Immature natural killer cell (primary cell): ENCODE measurements around the gene TSPO2. TPM values are rescaled to one million over a fixed set of nuclear protein-coding genes. Genes with fewer than 3 reads are reported as not detected.
A peak's percentile ranks its signal among the peaks of the same experiment; 100 is the strongest.

ENCODE experiments used
- DNase-seq, 3 donors: peaks; one replicate each; pipeline ENCODE4 v3.0.0; 2022; ENCODE audit warnings: mixed read lengths in 1 of 3
- H3K27ac Mint-ChIP-seq, 6 donors: one replicate each; pipeline ENCODE4 v1.8.0; 2020; ENCODE audit warnings: mixed read lengths in 6 of 6, mild to moderate bottlenecking in 5 of 6, inconsistent platforms in 4 of 6, moderate library complexity in 3 of 6
- H3K27me3 Mint-ChIP-seq, 3 donors: one replicate each; pipeline ENCODE4 v1.8.0; 2020 to 2021; ENCODE audit warnings: low read depth in 3 of 3, mild to moderate bottlenecking in 3 of 3, mixed read lengths in 3 of 3, moderate library complexity in 3 of 3, inconsistent platforms in 1 of 3
- H3K36me3 Mint-ChIP-seq, 3 donors: one replicate each; pipeline ENCODE4 v1.8.0; 2020; ENCODE audit warnings: mixed read lengths in 3 of 3, inconsistent platforms in 2 of 3, mild to moderate bottlenecking in 2 of 3
- H3K4me1 Mint-ChIP-seq, 2 donors: one replicate each; pipeline ENCODE4 v1.8.0; 2020; ENCODE audit warnings: inconsistent platforms in 2 of 2, mild to moderate bottlenecking in 2 of 2, mixed read lengths in 2 of 2, moderate library complexity in 1 of 2
- H3K4me3 Mint-ChIP-seq, 5 donors: one replicate each; pipeline ENCODE4 v1.8.0; 2020; ENCODE audit warnings: mild to moderate bottlenecking in 5 of 5, mixed read lengths in 5 of 5, inconsistent platforms in 3 of 5, moderate library complexity in 3 of 5
- H3K9me3 Mint-ChIP-seq, 6 donors: one replicate each; pipeline ENCODE4 v1.8.0; 2020; ENCODE audit warnings: mild to moderate bottlenecking in 6 of 6, mixed read lengths in 6 of 6, inconsistent platforms in 4 of 6, moderate library complexity in 3 of 6
- polyA plus RNA-seq, 3 donors: library from polyadenylated mRNA; unstranded; fragments of 300-500 nt; fragmentation: Illumina TruSeq; gene quantifications; one replicate each; pipeline ENCODE4 v1.2.3, GENCODE V29; 2021

Gene TSPO2
- polyA plus RNA-seq, 3 donors from 2014 or later: not detected

- H3K27me3 Mint-ChIP-seq: no peaks in the 10 kb centered on the region
- no peaks in the 10 kb centered on the region for H3K9me3 Mint-ChIP-seq
- no peak for DNase-seq
- peaks cover 4 to 14% (median 4%) of the 10 kb centered on the region in 3 donors for H3K36me3 Mint-ChIP-seq
- H3K4me1 Mint-ChIP-seq: peaks cover 17% of the 10 kb centered on the region in 2 donors
- peak overlapping the region in 1 of 6 donors; percentile 33 for H3K27ac Mint-ChIP-seq
- H3K4me3 Mint-ChIP-seq: no peak overlapping the region
These were observed 7.3 kb downstream of the TSPO2 start for GRCh38 chr6:41049521-41049920.

GRCh38 chr6:41049955-41050354 is 7.7 kb downstream of the TSPO2 start:
- Mint-ChIP-seq H3K4me1 (peaks cover 17% of the 10 kb centered on the region in 2 donors), H3K9me3 (no peaks in the 10 kb centered on the region), H3K27me3 (no peaks in the 10 kb centered on the region), H3K27ac (no peak overlapping the region), H3K36me3 (peaks cover 4 to 14% (median 4%) of the 10 kb centered on the region in 3 donors), H3K4me3 (no peak overlapping the region)
- DNase-seq: no peak

GRCh38 chr6:41050536-41050935 is 8.3 kb downstream of the TSPO2 start:
- no peak for DNase-seq
- Mint-ChIP-seq H3K4me1 (peaks cover 17% of the 10 kb centered on the region in 2 donors), H3K4me3 (no peak overlapping the region), H3K36me3 (peaks cover 4 to 14% (median 4%) of the 10 kb centered on the region in 3 donors), H3K27me3 (no peaks in the 10 kb centered on the region), H3K27ac (no peak overlapping the region), H3K9me3 (no peaks in the 10 kb centered on the region)

- DNase-seq: no peak
- Mint-ChIP-seq H3K27ac (peak overlapping the region in 5 of 6 donors; percentile 6 to 70 (median 36)), H3K9me3 (no peaks in the 10 kb centered on the region), H3K27me3 (no peaks in the 10 kb centered on the region), H3K36me3 (peaks cover 4 to 14% (median 4%) of the 10 kb centered on the region in 3 donors), H3K4me3 (peak overlapping the region in 4 of 5 donors; percentile 0 to 37 (median 14)), H3K4me1 (peaks cover 17 to 18% of the 10 kb centered on the region in 2 donors)
These were observed 9.6 kb downstream of the TSPO2 start for GRCh38 chr6:41051873-41052272.

GRCh38 chr6:41053041-41053440 is 10.8 kb downstream of the TSPO2 start, which contains the start of gene APOBEC2:
Gene APOBEC2, plus strand, starts transcription at chr6:41053202. Its CDS starts 146 bp downstream, at chr6:41053348.
- H3K9me3 Mint-ChIP-seq: no peaks in the 10 kb centered on the region
- H3K4me1 Mint-ChIP-seq: peaks cover 23 to 26% of the 10 kb centered on the region in 2 donors

GRCh38 chr6:41054511-41054910 is 12.2 kb downstream of the TSPO2 start:
- Mint-ChIP-seq H3K4me3 (no peak overlapping the region), H3K36me3 (peaks cover 2 to 11% (median 8%) of the 10 kb centered on the region in 3 donors), H3K27ac (peak overlapping the region in 2 of 6 donors; percentile 38 to 49), H3K27me3 (peaks cover 5 to 9% (median 8%) of the 10 kb centered on the region in 3 donors), H3K9me3 (no peaks in the 10 kb centered on the region), H3K4me1 (peaks cover 32 to 35% of the 10 kb centered on the region in 2 donors)
- no peak for DNase-seq

More at GRCh38 chr6:41053041-41053440, 10.8 kb downstream of the TSPO2 start, which contains the start of gene APOBEC2:
- peak within 1 kb of the TSS in 4 of 5 donors; percentile 0 to 37 (median 16) for H3K4me3 Mint-ChIP-seq
- H3K36me3 Mint-ChIP-seq: peaks cover 4 to 8% (median 4%) of the 10 kb centered on the region in 3 donors
- peaks cover 2 to 4% (median 3%) of the 10 kb centered on the region in 3 donors for H3K27me3 Mint-ChIP-seq
- no peak for DNase-seq
- peak within 1 kb of the TSS in 5 of 6 donors; percentile 8 to 70 (median 36) for H3K27ac Mint-ChIP-seq

GRCh38 chr6:41055149-41055548 is 12.9 kb downstream of the TSPO2 start:
- no peaks in the 10 kb centered on the region for H3K9me3 Mint-ChIP-seq
- peaks cover 5 to 11% (median 9%) of the 10 kb centered on the region in 3 donors for H3K36me3 Mint-ChIP-seq
- H3K27ac Mint-ChIP-seq: no peak overlapping the region
- H3K4me3 Mint-ChIP-seq: no peak overlapping the region
- H3K4me1 Mint-ChIP-seq: peaks cover 32 to 39% of the 10 kb centered on the region in 2 donors
- no peak for DNase-seq
- peaks cover 5 to 9% (median 8%) of the 10 kb centered on the region in 3 donors for H3K27me3 Mint-ChIP-seq

- no peaks in the 10 kb centered on the region for H3K9me3 Mint-ChIP-seq
- no peak overlapping the region for H3K4me3 Mint-ChIP-seq
- peaks cover 7 to 20% (median 9%) of the 10 kb centered on the region in 3 donors for H3K36me3 Mint-ChIP-seq
- H3K4me1 Mint-ChIP-seq: peaks cover 25 to 31% of the 10 kb centered on the region in 2 donors
- DNase-seq: no peak
- peak overlapping the region in 3 of 6 donors; percentile 13 to 78 (median 18) for H3K27ac Mint-ChIP-seq
- H3K27me3 Mint-ChIP-seq: peaks cover 5 to 10% (median 9%) of the 10 kb centered on the region in 3 donors
These were observed 14.7 kb downstream of the TSPO2 start for GRCh38 chr6:41056768-41057490.

- no peak overlapping the region for H3K4me3 Mint-ChIP-seq
- DNase-seq: no peak
- no peaks in the 10 kb centered on the region for H3K9me3 Mint-ChIP-seq
- peak overlapping the region in 5 of 6 donors; percentile 30 to 90 (median 74) for H3K27ac Mint-ChIP-seq
- H3K36me3 Mint-ChIP-seq: peaks cover 5 to 30% (median 15%) of the 10 kb centered on the region in 3 donors
- peaks cover 16 to 22% of the 10 kb centered on the region in 2 donors for H3K4me1 Mint-ChIP-seq
- H3K27me3 Mint-ChIP-seq: peaks cover 5 to 10% (median 9%) of the 10 kb centered on the region in 3 donors
These were observed 16.5 kb downstream of the TSPO2 start for GRCh38 chr6:41058783-41059181.

GRCh38 chr6:41059556-41059955 is 17.3 kb downstream of the TSPO2 start:
- H3K4me3 Mint-ChIP-seq: no peak overlapping the region
- H3K27ac Mint-ChIP-seq: peak overlapping the region in 3 of 6 donors; percentile 58 to 74 (median 68)
- H3K4me1 Mint-ChIP-seq: peaks cover 16 to 22% of the 10 kb centered on the region in 2 donors
- H3K36me3 Mint-ChIP-seq: peaks cover 5 to 36% (median 22%) of the 10 kb centered on the region in 3 donors
- H3K27me3 Mint-ChIP-seq: peaks cover 5 to 10% (median 9%) of the 10 kb centered on the region in 3 donors
- H3K9me3 Mint-ChIP-seq: no peaks in the 10 kb centered on the region
- no peak for DNase-seq

GRCh38 chr6:41061196-41061726 is 19.0 kb downstream of the TSPO2 start:
- H3K4me3 Mint-ChIP-seq: no peak overlapping the region
- peaks cover 5 to 10% (median 9%) of the 10 kb centered on the region in 3 donors for H3K27me3 Mint-ChIP-seq
- H3K4me1 Mint-ChIP-seq: peaks cover 16 to 22% of the 10 kb centered on the region in 2 donors

GRCh38 chr6:41062056-41062455 is 19.8 kb downstream of the TSPO2 start:
- H3K27me3 Mint-ChIP-seq: peaks cover 5 to 10% (median 9%) of the 10 kb centered on the region in 3 donors
- H3K9me3 Mint-ChIP-seq: no peaks in the 10 kb centered on the region
- DNase-seq: no peak
- peaks cover 14 to 49% (median 31%) of the 10 kb centered on the region in 3 donors for H3K36me3 Mint-ChIP-seq
- H3K4me1 Mint-ChIP-seq: peaks cover 22 to 24% of the 10 kb centered on the region in 2 donors
- no peak overlapping the region for H3K4me3 Mint-ChIP-seq
- no peak overlapping the region for H3K27ac Mint-ChIP-seq

More at GRCh38 chr6:41061196-41061726, 19.0 kb downstream of the TSPO2 start:
- DNase-seq: no peak
- Mint-ChIP-seq H3K9me3 (no peaks in the 10 kb centered on the region), H3K36me3 (peaks cover 8 to 42% (median 26%) of the 10 kb centered on the region in 3 donors), H3K27ac (no peak overlapping the region)

GRCh38 chr6:41063884-41064285 is 21.6 kb downstream of the TSPO2 start:
- Mint-ChIP-seq H3K36me3 (peaks cover 16 to 60% (median 36%) of the 10 kb centered on the region in 3 donors), H3K4me1 (peaks cover 8 to 10% of the 10 kb centered on the region in 2 donors), H3K4me3 (no peak overlapping the region), H3K27me3 (peaks cover 0 to 2% (median 0%) of the 10 kb centered on the region in 3 donors), H3K9me3 (no peaks in the 10 kb centered on the region), H3K27ac (no peak overlapping the region)
- no peak for DNase-seq

- peaks cover 8 to 15% of the 10 kb centered on the region in 2 donors for H3K4me1 Mint-ChIP-seq
- peaks cover 11 to 56% (median 34%) of the 10 kb centered on the region in 3 donors for H3K36me3 Mint-ChIP-seq
- no peaks in the 10 kb centered on the region for H3K9me3 Mint-ChIP-seq
- no peak for DNase-seq
- no peak overlapping the region for H3K4me3 Mint-ChIP-seq
- no peak overlapping the region for H3K27ac Mint-ChIP-seq
- H3K27me3 Mint-ChIP-seq: peaks cover 0 to 2% (median 0%) of the 10 kb centered on the region in 3 donors
These were observed 22.6 kb downstream of the TSPO2 start for GRCh38 chr6:41064841-41065240.
